Embryonic facial prominence (tissue), 1 donor: ENCODE measurements around the gene ANO2.
A peak's percentile ranks its signal among the peaks of the same experiment; 100 is the strongest.

Experiments
- DNase-seq: peaks from one replicate; pipeline ENCODE4 v3.0.0-alpha.2; 2016; ENCODE audit errors: extremely low spot score

The ANO2 gene

GRCh38 chr12:5964913-5965900 lies 20.1 kb upstream of the ANO2 start:
- DNase-seq: no peak

GRCh38 chr12:5963515-5963914 lies 18.5 kb upstream of the ANO2 start:
- DNase-seq: no peak

GRCh38 chr12:5960783-5961182 lies 15.7 kb upstream of the ANO2 start:
- DNase-seq: no peak

GRCh38 chr12:5956987-5957386 lies 11.9 kb upstream of the ANO2 start:
- DNase-seq: no peak

- DNase-seq: no peak
Measured at GRCh38 chr12:5954661-5955060, 9.6 kb upstream of the ANO2 start.

GRCh38 chr12:5953835-5954586 lies 9.0 kb upstream of the ANO2 start:
- no peak for DNase-seq

GRCh38 chr12:5952031-5952430 lies 7.0 kb upstream of the ANO2 start:
- DNase-seq: no peak

GRCh38 chr12:5948696-5949095 lies 3.6 kb upstream of the ANO2 start:
- no peak for DNase-seq

- DNase-seq: no peak
Measured at GRCh38 chr12:5947006-5947405, 1.9 kb upstream of the ANO2 start.

GRCh38 chr12:5946388-5946787 lies 1.3 kb upstream of the ANO2 start:
- no peak for DNase-seq

GRCh38 chr12:5944688-5945070 lies 380 bp downstream of the ANO2 start:
- peak; percentile 20 for DNase-seq

- no peak for DNase-seq
Measured at GRCh38 chr12:5944053-5944452, 1.0 kb downstream of the ANO2 start.

GRCh38 chr12:5941907-5942306 lies 3.2 kb downstream of the ANO2 start:
- no peak for DNase-seq

GRCh38 chr12:5927732-5928516 lies 17.1 kb downstream of the ANO2 start:
- no peak for DNase-seq

GRCh38 chr12:5925646-5926045 lies 19.4 kb downstream of the ANO2 start:
- no peak for DNase-seq

GRCh38 chr12:5924342-5924741 lies 20.7 kb downstream of the ANO2 start:
- no peak for DNase-seq

- no peak for DNase-seq
Measured at GRCh38 chr12:5923751-5924150, 21.3 kb downstream of the ANO2 start.

- DNase-seq: no peak
Measured at GRCh38 chr12:5923043-5923605, 21.9 kb downstream of the ANO2 start.

- no peak for DNase-seq
Measured at GRCh38 chr12:5921966-5922899, 22.8 kb downstream of the ANO2 start.

GRCh38 chr12:5921027-5921909 lies 23.8 kb downstream of the ANO2 start:
- no peak for DNase-seq
